Astrocyte (in vitro differentiated cells and primary cell): Measurements from ENCODE around the gene ZBTB44. TPM values are rescaled to one million over a fixed set of nuclear protein-coding genes. Genes with fewer than 3 reads are reported as not detected.

Experiments
- DNase-seq: peaks from one replicate; pipeline ENCODE4 v3.0.0-alpha.2; 2010; ENCODE audit warnings: low read depth
- FAIRE-seq: peaks from 2 replicates; lab custom pipeline; 2011; peaks lifted over from hg19 to GRCh38; lab: Jason Lieb, UNC
- H2AFZ ChIP-seq: 2 replicates; pipeline ENCODE4 v1.6.0; 2012; ENCODE audit warnings: low read depth, low read length, inconsistent platforms
- H3K27ac ChIP-seq: 2 replicates; pipeline ENCODE4 v1.5.1; 2011; ENCODE audit warnings: low read depth, low read length, inconsistent platforms
- H3K27me3 ChIP-seq: 2 replicates; pipeline ENCODE4 v1.6.0; 2011; ENCODE audit warnings: low read length, inconsistent platforms; ENCODE audit not compliant: insufficient read depth
- H3K36me3 ChIP-seq: 2 replicates; pipeline ENCODE4 v1.5.1; 2011; ENCODE audit warnings: low read length, inconsistent platforms; ENCODE audit not compliant: insufficient read depth
- H3K4me1 ChIP-seq: 2 replicates; pipeline ENCODE4 v1.5.1; 2011; ENCODE audit warnings: low read length, inconsistent platforms; ENCODE audit not compliant: insufficient read depth
- H3K4me2 ChIP-seq: 2 replicates; pipeline ENCODE4 v1.6.0; 2012; ENCODE audit warnings: low read length, inconsistent platforms
- H3K4me3 ChIP-seq: 2 replicates; pipeline ENCODE4 v1.5.1; 2011; ENCODE audit warnings: low read depth, mild to moderate bottlenecking, low read length, inconsistent platforms; ENCODE audit not compliant: insufficient read depth
- H3K79me2 ChIP-seq: 2 replicates; pipeline ENCODE4 v1.6.0; 2012; ENCODE audit warnings: mild to moderate bottlenecking, low read length, inconsistent platforms; ENCODE audit not compliant: insufficient read depth
- H3K9ac ChIP-seq: 2 replicates; pipeline ENCODE4 v1.6.0; 2012; ENCODE audit warnings: mild to moderate bottlenecking, low read length, inconsistent platforms
- H3K9me3 ChIP-seq: 2 replicates; pipeline ENCODE4 v1.5.1; 2012; ENCODE audit warnings: low read depth, mild to moderate bottlenecking, low read length, inconsistent platforms; ENCODE audit not compliant: insufficient read depth
- H4K20me1 ChIP-seq: 2 replicates; pipeline ENCODE4 v1.6.0; 2012; ENCODE audit warnings: low read length, inconsistent platforms; ENCODE audit not compliant: insufficient read depth
- H3K27ac Mint-ChIP-seq: one replicate; pipeline ENCODE4 v1.8.0; 2021; ENCODE audit warnings: mild to moderate bottlenecking, mixed read lengths; ENCODE audit not compliant: unreplicated experiment
- H3K27me3 Mint-ChIP-seq: one replicate; pipeline ENCODE4 v1.8.0; 2021; ENCODE audit warnings: low read depth, mixed read lengths; ENCODE audit not compliant: unreplicated experiment
- H3K36me3 Mint-ChIP-seq: one replicate; pipeline ENCODE4 v1.8.0; 2021; ENCODE audit warnings: low read depth, mixed read lengths; ENCODE audit not compliant: unreplicated experiment
- H3K4me1 Mint-ChIP-seq: one replicate; pipeline ENCODE4 v1.8.0; 2021; ENCODE audit warnings: low read depth, mixed read lengths; ENCODE audit not compliant: unreplicated experiment
- H3K4me3 Mint-ChIP-seq: one replicate; pipeline ENCODE4 v1.8.0; 2021; ENCODE audit warnings: mild to moderate bottlenecking, moderate library complexity, mixed read lengths; ENCODE audit not compliant: unreplicated experiment
- H3K9me3 Mint-ChIP-seq: one replicate; pipeline ENCODE4 v1.8.0; 2021; ENCODE audit warnings: mild to moderate bottlenecking, mixed read lengths; ENCODE audit not compliant: unreplicated experiment
- CTCF ChIP-seq: IDR thresholded peaks from 2 replicates; pipeline ENCODE4 v1.5.1; 2011; ENCODE audit warnings: low read depth, mild to moderate bottlenecking, inconsistent platforms, low read length, moderate library complexity; ENCODE audit not compliant: insufficient read depth
- EZH2 ChIP-seq: IDR thresholded peaks from 2 replicates; pipeline ENCODE4 v1.6.1; 2012; ENCODE audit warnings: mild to moderate bottlenecking, low read length, inconsistent platforms; ENCODE audit not compliant: insufficient read depth
- total RNA-seq: library from RNA; stranded (reverse); gene quantifications from 2 replicates; pipeline ENCODE4 v1.2.1, GENCODE V29; 2021

Gene ZBTB44
- total RNA-seq, 1 donor from 2014 or later, result 25.3 TPM

- H2AFZ ChIP-seq, result no peak overlapping the region
Observed at GRCh38 chr11:130223291-130223971, 91.3 kb downstream of the ZBTB44 start.

GRCh38 chr11:130220311-130221035 is 94.2 kb downstream of the ZBTB44 start:
- Histone ChIP-seq H3K9me3 (no peaks in the 10 kb centered on the region), H3K9ac (no peak overlapping the region), H3K4me2 (no peak overlapping the region), H3K27me3 (peaks cover 18% of the 10 kb centered on the region), H3K79me2 (no peaks in the 10 kb centered on the region), H3K27ac (no peak overlapping the region), H3K4me3 (no peak overlapping the region), H2AFZ (no peak overlapping the region), H4K20me1 (no peaks in the 10 kb centered on the region), H3K36me3 (no peaks in the 10 kb centered on the region), H3K4me1 (no peaks in the 10 kb centered on the region)
- Mint-ChIP-seq H3K4me3 (no peak overlapping the region), H3K27me3 (peaks cover 39% of the 10 kb centered on the region), H3K36me3 (peaks cover 2% of the 10 kb centered on the region), H3K4me1 (no peaks in the 10 kb centered on the region), H3K27ac (no peak overlapping the region), H3K9me3 (peaks cover 12% of the 10 kb centered on the region)
- FAIRE-seq (no peak), DNase-seq (no peak)
- TF ChIP-seq EZH2 (no peak), CTCF (no peak)

More at GRCh38 chr11:130223291-130223971, 91.3 kb downstream of the ZBTB44 start:
- no peak overlapping the region for H3K27ac ChIP-seq
- FAIRE-seq (no peak), DNase-seq (peak; percentile 14)
- Mint-ChIP-seq H3K27me3 (peaks cover 16% of the 10 kb centered on the region), H3K9me3 (peaks cover 12% of the 10 kb centered on the region), H3K36me3 (peaks cover 4% of the 10 kb centered on the region), H3K4me3 (no peak overlapping the region), H3K27ac (no peak overlapping the region), H3K4me1 (no peaks in the 10 kb centered on the region)
- no peak for TF ChIP-seq CTCF
- no peaks in the 10 kb centered on the region for H3K36me3 ChIP-seq
- H3K4me2 ChIP-seq, result no peak overlapping the region
- no peak overlapping the region for H3K4me3 ChIP-seq
- no peaks in the 10 kb centered on the region for H3K27me3 ChIP-seq
- H3K79me2 ChIP-seq, result no peaks in the 10 kb centered on the region
- H3K4me1 ChIP-seq, result no peaks in the 10 kb centered on the region
- no peak overlapping the region for H3K9ac ChIP-seq
- no peaks in the 10 kb centered on the region for H3K9me3 ChIP-seq
- H4K20me1 ChIP-seq, result no peaks in the 10 kb centered on the region

GRCh38 chr11:130219148-130219547 is 95.6 kb downstream of the ZBTB44 start:
- Histone ChIP-seq H3K27me3 (peaks cover 21% of the 10 kb centered on the region), H4K20me1 (no peaks in the 10 kb centered on the region), H3K36me3 (no peaks in the 10 kb centered on the region), H3K79me2 (no peaks in the 10 kb centered on the region), H3K4me2 (no peak overlapping the region), H3K4me1 (no peaks in the 10 kb centered on the region), H2AFZ (no peak overlapping the region), H3K27ac (no peak overlapping the region), H3K4me3 (no peak overlapping the region), H3K9me3 (no peaks in the 10 kb centered on the region), H3K9ac (no peak overlapping the region)
- Mint-ChIP-seq H3K36me3 (peaks cover 5% of the 10 kb centered on the region), H3K27ac (no peak overlapping the region), H3K9me3 (peaks cover 12% of the 10 kb centered on the region), H3K4me1 (no peaks in the 10 kb centered on the region), H3K4me3 (no peak overlapping the region), H3K27me3 (peaks cover 50% of the 10 kb centered on the region)
- FAIRE-seq, result no peak
- TF ChIP-seq EZH2, result no peak
- TF ChIP-seq CTCF, result no peak
- no peak for DNase-seq
